ENCODE results near the gene PCED1A.

Gene PCED1A, protein sequence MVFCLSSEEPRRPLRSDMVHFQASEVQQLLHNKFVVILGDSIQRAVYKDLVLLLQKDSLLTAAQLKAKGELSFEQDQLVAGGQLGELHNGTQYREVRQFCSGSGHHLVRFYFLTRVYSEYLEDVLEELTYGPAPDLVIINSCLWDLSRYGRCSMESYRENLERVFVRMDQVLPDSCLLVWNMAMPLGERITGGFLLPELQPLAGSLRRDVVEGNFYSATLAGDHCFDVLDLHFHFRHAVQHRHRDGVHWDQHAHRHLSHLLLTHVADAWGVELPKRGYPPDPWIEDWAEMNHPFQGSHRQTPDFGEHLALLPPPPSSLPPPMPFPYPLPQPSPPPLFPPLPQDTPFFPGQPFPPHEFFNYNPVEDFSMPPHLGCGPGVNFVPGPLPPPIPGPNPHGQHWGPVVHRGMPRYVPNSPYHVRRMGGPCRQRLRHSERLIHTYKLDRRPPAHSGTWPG

GRCh38 chr20:2840138-2840966 is at the start of gene PCED1A, which contains the start of gene VPS16:
Gene PCED1A (minus strand): TSS chr20:2840655. CDS start chr20:2839912, 743 bp downstream.
Gene VPS16 (plus strand): TSS chr20:2840745. CDS start chr20:2840775, 30 bp downstream.
- TF ChIP-seq, protein P1, sequence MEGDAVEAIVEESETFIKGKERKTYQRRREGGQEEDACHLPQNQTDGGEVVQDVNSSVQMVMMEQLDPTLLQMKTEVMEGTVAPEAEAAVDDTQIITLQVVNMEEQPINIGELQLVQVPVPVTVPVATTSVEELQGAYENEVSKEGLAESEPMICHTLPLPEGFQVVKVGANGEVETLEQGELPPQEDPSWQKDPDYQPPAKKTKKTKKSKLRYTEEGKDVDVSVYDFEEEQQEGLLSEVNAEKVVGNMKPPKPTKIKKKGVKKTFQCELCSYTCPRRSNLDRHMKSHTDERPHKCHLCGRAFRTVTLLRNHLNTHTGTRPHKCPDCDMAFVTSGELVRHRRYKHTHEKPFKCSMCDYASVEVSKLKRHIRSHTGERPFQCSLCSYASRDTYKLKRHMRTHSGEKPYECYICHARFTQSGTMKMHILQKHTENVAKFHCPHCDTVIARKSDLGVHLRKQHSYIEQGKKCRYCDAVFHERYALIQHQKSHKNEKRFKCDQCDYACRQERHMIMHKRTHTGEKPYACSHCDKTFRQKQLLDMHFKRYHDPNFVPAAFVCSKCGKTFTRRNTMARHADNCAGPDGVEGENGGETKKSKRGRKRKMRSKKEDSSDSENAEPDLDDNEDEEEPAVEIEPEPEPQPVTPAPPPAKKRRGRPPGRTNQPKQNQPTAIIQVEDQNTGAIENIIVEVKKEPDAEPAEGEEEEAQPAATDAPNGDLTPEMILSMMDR (IDR thresholded peaks at IDR 0.05): no peak

DNA sequence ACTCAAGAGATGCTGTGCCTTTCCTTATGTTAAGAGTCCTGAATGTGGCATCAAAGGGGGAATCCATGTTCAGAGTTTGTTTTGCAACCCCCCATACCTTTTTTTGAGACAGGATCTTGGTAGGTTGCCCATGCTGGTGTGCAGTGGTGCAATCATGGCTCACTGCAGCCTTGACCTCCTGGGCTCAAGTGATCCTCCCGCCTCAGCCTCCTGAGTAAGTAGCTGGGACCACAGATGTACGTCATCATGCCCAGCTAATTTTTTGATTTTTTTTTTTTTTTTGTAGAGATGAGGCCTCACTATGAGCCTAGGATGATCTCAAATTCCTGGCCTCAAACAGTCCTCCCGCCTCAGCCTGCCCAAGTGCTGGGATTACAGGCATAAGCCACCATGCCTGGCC is 49.3 kb upstream of the PCED1A start:
- TF ChIP-seq, protein P1 (IDR thresholded peaks at IDR 0.05): no peak

- TF ChIP-seq, protein P1 (IDR thresholded peaks at IDR 0.05): no peak
These were observed 48.8 kb upstream of the PCED1A start for GRCh38 chr20:2889209-2889608.

DNA sequence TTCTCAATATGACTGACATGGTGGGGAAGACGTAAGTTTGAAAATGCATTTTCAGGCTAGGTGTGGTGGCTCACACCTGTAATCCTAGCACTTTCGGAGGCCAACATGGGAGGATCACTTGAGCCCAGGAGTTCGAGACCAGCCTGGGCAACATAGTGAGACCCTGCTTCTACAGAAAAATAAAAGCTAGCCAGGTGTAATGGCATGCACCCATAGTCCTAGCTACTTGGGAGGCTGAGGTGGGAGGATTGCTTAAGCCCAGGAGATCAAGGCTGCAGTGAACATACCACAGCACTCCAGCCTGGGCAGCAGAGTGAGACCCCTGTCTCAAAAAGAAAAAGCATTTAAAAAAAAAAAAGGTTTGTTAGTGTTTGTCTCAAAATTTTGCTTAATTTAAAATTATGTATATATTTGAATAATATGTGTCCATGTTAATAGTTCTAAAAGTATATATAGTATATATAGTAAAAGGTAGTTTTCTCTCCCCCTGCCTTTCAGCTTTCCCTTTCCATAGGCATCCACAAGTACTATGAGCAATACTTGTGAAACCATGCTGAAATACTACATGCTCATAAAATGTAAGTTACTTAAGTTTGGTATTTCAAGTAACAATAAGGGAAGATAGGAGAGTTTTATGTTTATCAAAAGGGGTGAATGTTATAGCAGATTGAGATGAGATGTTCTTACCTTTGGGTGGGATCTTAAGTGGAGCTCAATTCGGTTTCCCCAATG is 47.9 kb upstream of the PCED1A start:
- TF ChIP-seq, protein P1 (IDR thresholded peaks at IDR 0.05): no peak

DNA sequence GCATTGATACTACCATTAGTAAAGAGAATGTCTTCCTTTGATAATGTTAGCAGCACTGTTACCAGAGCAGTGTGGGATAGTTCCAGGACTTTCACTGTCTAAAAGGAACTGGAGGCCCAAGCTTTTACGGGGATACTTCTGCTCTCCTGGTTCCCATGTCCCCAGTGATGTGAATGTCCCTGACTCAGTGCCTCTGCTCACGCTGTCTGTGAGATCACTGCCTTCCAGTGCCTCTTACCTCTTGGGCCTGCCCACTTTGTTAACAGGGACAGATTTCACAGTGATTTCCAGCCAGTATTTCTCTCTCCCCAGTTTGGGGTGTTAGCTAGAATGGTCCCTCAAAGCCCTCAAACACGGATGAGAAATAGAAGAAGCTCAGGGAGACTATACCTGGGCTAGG is 47.3 kb upstream of the PCED1A start:
- TF ChIP-seq, protein P1 (IDR thresholded peaks at IDR 0.05): no peak

DNA sequence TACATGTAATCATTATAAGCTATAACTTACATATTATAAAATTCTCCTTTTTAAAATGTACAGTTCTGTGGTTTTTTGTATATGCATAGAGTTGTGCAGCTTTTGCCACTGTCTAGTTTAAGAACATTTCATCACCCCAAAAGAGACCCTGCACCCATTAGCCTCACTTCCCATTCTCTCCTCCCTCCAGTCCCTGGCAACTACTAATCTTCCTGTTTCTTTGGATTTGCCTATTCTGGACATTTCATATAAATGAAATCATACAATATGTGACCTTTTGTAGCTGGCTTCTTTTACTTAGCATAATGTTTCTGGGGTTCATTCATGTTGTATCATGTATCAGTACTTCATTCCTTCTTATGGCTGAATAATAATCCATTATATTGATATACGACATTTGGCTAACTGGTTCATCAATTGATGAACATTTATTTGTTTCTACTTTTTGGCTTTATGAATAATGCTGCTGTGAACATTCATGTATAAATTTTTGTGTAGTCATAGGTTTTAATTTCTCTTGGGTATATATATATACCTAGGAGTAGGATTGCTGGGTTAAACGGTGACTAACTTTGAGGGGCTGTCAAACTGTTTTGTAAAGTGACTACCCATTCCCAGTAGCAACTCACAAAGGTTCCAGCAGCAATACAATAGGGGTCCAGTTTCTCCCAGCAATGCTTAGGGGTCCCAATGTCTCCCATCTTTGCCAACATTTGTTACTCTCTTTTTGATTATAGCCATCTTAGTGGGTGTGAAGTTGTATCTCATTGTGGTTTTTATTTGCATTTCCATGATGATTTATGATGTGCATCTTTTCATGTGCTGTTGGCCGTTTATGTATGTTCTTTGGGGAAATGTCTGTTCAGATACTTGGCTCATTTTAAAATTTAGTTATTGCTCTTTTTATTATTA is 43.5 kb upstream of the PCED1A start:
- TF ChIP-seq, protein P1 (IDR thresholded peaks at IDR 0.05): no peak

Measured in LNCAP (cell line).